BJ (cell line): Measurements from ENCODE around the gene HMCN2. TPM values are rescaled to one million over a fixed set of nuclear protein-coding genes. Genes with fewer than 3 reads are reported as not detected.
"Not testable (repeated sequence)": the region's sequence is repeated elsewhere in the genome, so short reads cannot be mapped to it uniquely, and the experiment has no call there.

Source experiments
- CTCF ChIA-PET: fragments of 350-600 bp; formaldehyde crosslinking; extraction: SDS; loops from one replicate; lab custom pipeline; 2021; ENCODE audit warnings: antibody characterized with exemption, inconsistent platforms; lab: Yijun Ruan, JAX
- POLR2A ChIA-PET: fragments of 300-600 bp; sonication (Branson Sonifier 250); formaldehyde crosslinking; extraction: SDS; loops from one replicate; lab custom pipeline; 2021; ENCODE audit warnings: antibody characterized with exemption; lab: Charles Lee
- DNase-seq: peaks from one replicate; pipeline ENCODE4 v3.0.0-alpha.2; 2011; ENCODE audit warnings: low read depth
- H3K27me3 ChIP-seq: 2 replicates; pipeline ENCODE4 v1.6.0; 2011; ENCODE audit warnings: low read length; ENCODE audit not compliant: control insufficient read depth, insufficient read depth
- H3K36me3 ChIP-seq: 2 replicates; pipeline ENCODE4 v1.5.1; 2011; ENCODE audit warnings: low read length; ENCODE audit not compliant: control insufficient read depth, insufficient read depth
- H3K4me3 ChIP-seq: 2 replicates; pipeline ENCODE4 v1.5.1; 2011; ENCODE audit warnings: low read depth, mild to moderate bottlenecking, control low read depth, low read length
- polyA plus RNA-seq: library from polyadenylated mRNA; depleted of rRNA; stranded (reverse); fragments of >200 nt; gene quantifications from 2 replicates; pipeline ENCODE4 v1.2.3, GENCODE V29; 2011
- TF ChIP-seq, protein P1 (sequence below): IDR thresholded peaks from 2 replicates; pipeline ENCODE4 v1.5.1; 2011; ENCODE audit warnings: low read depth, mild to moderate bottlenecking, control low read depth, inconsistent platforms, low read length, moderate library complexity; ENCODE audit not compliant: insufficient read depth

Gene HMCN2
- polyA plus RNA-seq, 1 experiment, result not detected

DNA sequence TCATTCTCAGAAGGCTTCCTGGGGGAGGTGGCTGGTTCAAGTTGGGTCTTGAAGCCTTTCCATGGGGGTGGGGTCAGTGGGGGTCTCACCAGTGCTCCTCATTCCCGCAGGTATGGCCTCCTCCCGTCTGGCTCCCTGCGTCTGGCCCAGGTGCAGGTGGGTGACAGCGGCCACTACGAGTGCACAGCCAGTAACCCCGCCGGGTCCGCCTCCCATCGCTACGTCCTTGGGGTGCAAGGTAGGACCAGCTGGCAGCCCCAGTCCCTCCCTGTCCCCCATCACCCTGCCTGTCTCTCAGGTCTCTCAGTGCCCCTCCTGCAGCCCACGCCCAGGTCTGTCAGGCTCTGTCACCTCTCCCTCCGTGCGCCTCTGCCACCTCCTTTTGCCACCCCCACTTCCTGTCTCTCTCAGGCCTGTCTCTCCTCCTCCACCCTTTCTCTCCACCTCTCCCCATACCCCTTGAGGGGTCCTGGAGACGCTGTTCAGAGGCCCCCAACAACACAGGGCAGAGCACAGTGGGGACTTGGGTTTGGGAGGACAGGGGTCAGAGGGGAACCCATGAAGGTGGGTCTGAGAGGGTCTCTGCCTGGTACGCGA lies 72.3 kb downstream of the HMCN2 start:
- H3K27me3 ChIP-seq, result peaks cover 14% of the 10 kb centered on the region
- TF ChIP-seq, protein P1, sequence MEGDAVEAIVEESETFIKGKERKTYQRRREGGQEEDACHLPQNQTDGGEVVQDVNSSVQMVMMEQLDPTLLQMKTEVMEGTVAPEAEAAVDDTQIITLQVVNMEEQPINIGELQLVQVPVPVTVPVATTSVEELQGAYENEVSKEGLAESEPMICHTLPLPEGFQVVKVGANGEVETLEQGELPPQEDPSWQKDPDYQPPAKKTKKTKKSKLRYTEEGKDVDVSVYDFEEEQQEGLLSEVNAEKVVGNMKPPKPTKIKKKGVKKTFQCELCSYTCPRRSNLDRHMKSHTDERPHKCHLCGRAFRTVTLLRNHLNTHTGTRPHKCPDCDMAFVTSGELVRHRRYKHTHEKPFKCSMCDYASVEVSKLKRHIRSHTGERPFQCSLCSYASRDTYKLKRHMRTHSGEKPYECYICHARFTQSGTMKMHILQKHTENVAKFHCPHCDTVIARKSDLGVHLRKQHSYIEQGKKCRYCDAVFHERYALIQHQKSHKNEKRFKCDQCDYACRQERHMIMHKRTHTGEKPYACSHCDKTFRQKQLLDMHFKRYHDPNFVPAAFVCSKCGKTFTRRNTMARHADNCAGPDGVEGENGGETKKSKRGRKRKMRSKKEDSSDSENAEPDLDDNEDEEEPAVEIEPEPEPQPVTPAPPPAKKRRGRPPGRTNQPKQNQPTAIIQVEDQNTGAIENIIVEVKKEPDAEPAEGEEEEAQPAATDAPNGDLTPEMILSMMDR, result no peak
- ChIA-PET POLR2A (no interaction called here), CTCF (no interaction called here)
- DNase-seq, result no peak
- no peak overlapping the region for H3K4me3 ChIP-seq
- H3K36me3 ChIP-seq, result no peaks in the 10 kb centered on the region

DNA sequence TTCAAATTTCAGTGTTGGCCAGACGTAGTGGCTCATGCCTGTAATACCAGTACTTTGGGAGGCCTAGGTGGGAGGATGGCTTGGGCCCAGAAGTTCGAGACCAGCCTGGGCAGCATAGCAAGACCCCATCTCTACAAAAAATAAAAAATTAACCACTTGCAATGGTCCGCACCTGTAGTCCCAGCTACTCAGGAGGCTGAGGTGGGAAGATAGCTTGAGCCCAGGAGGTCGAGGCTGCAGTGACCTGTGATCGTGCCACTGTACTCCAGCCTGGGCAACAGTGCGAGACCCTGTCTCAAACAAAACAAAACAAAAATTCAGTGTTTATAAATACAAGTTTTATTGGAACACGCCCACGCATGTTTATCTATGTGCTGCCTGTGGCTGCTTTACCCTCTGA lies 73.3 kb downstream of the HMCN2 start:
- DNase-seq, H3K27me3 ChIP-seq, POLR2A ChIA-PET, H3K4me3 ChIP-seq, H3K36me3 ChIP-seq: not testable (repeated sequence)
- CTCF ChIA-PET, result interaction anchor here (6.0 kb wide), 1 partner anchor 233 kb away, joined by 53 read pairs; no protein-coding TSS in a partner anchor

DNA sequence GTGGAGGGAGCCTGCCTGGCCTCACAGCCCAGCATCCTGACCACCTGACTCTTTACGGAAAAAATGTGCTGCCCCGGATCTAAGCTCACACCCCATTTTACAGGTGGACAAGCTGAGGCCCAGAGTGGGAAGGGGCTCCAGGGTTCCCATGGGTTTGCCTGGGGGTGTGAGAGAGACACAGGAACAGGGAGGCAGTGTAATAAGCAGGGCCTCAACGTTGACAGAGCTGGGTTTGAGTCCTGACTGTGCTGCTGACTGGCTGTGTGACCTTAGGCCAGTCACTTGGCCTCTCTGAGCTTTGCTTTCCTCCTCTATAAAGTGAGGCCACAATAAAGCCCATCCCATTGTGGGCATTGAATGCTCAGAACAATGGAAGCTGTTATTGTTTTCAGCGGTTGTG lies 73.7 kb downstream of the HMCN2 start:
- TF ChIP-seq, protein P1, result no peak
- ChIA-PET POLR2A (no interaction called here), CTCF (interaction anchor here (0.5 to 6.0 kb wide), 2 partner anchors 233 to 485 kb away, joined by 3 to 53 read pairs; no protein-coding TSS in a partner anchor)
- H3K4me3 ChIP-seq, result no peak overlapping the region
- no peak for DNase-seq
- H3K36me3 ChIP-seq, result no peaks in the 10 kb centered on the region
- peaks cover 5% of the 10 kb centered on the region for H3K27me3 ChIP-seq

- peaks cover 3% of the 10 kb centered on the region for H3K27me3 ChIP-seq
- TF ChIP-seq, protein P1, result no peak
- ChIA-PET CTCF (interaction anchor here (0.5 to 6.0 kb wide), 4 partner anchors 96 to 485 kb away, joined by 3 to 53 read pairs (median 4); no protein-coding TSS in a partner anchor), POLR2A (no interaction called here)
- no peak overlapping the region for H3K4me3 ChIP-seq
- no peaks in the 10 kb centered on the region for H3K36me3 ChIP-seq
- no peak for DNase-seq
Observed at GRCh38 chr9:130340011-130340410, 74.5 kb downstream of the HMCN2 start.

- H3K4me3 ChIP-seq, POLR2A ChIA-PET, H3K36me3 ChIP-seq, DNase-seq, H3K27me3 ChIP-seq: not testable (repeated sequence)
- CTCF ChIA-PET, result interaction anchor here (1.5 to 6.0 kb wide), 3 partner anchors 8 to 234 kb away, joined by 3 to 53 read pairs (median 5); no protein-coding TSS in a partner anchor
Observed at GRCh38 chr9:130340557-130340956, 75.0 kb downstream of the HMCN2 start.

- Histone ChIP-seq H3K4me3 (no peak overlapping the region), H3K27me3 (no peaks in the 10 kb centered on the region), H3K36me3 (no peaks in the 10 kb centered on the region)
- ChIA-PET POLR2A (no interaction called here), CTCF (interaction anchor here (0.8 to 6.0 kb wide), 5 partner anchors 9 to 235 kb away, joined by 3 to 53 read pairs (median 3); no protein-coding TSS in a partner anchor)
- no peak for DNase-seq
- TF ChIP-seq, protein P1, result no peak
Observed at GRCh38 chr9:130341128-130341527, 75.6 kb downstream of the HMCN2 start.
